Left cardiac atrium (tissue), 4 donors: ENCODE results near the gene HOXA7. TPM values are rescaled to one million over a fixed set of nuclear protein-coding genes. Genes with fewer than 3 reads are reported as not detected.

Experiments
- ATAC-seq, 2 donors: fragments of 200-7000 bp; cut with Tn5 transposase; one replicate each; pipeline ENCODE4 v1.9.1; 2020; ENCODE audit warnings: mild to moderate bottlenecking in 2 of 2, moderate library complexity in 2 of 2
- DNase-seq: peaks from one replicate; pipeline ENCODE4 v3.0.0-alpha.2; 2020
- intact Hi-C, 2 donors: fragments of 100-400 bp; cut with DNase I; formaldehyde crosslinking; loops; one replicate each; pipeline versions ENCODE4 v1.14.1 to v1.15.1; 2022 to 2023
- total RNA-seq, 2 donors: library from RNA; stranded (reverse); fragmentation: NEBNext Ultra II Directional; extraction: Animal tissue kit (Norgen Biotek cat#: 25700); gene quantifications; one replicate each; pipeline ENCODE4 v1.2.1, GENCODE V29; 2021
- donor health status: DM: no; HTN: yes; CAD: no.
- donor health status: DM: no; HTN: yes; CAD: no; lungs with severe emphysema.
- donor health status: DM: yes; HTN: yes; CAD: no.
- donor health status: Dilated cardiomyopathy.

Gene HOXA7
- total RNA-seq, 2 donors from 2014 or later = 0.12 to 0.39 TPM

DNA sequence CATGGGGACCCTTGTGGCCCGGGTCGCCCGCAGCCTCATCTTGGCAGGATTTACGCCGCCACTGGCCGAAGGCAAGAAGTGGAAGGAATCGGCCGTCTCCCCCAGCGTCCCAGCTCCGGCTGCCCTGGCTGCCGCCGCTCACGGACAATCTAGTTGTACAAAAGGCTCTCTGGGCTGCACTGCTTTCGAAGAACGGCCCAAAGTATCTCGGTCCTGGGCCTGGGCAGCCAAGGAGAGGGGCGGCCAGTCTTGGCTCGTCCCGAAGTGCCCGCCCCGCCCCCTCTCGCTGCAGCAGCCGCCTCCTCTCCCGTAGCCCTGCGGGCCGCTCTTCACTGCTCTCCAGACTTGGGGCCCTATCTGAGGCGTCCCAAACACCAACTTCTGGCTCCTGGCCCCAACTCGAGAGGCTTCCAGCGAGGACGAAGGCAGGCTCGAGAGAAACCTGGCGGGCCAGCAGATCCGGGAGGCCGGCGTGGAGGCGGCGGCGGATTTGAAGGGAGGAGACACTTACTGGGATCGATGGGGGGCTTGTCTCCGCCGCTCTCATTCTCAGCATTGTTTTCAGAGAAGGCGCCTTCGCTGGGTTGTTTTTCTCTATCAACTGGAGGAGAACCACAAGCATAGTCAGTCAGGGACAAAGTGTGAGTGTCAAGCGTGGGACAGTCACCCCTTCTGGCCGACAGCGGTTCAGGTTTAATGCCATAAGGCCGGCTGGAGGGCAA is 8.1 kb upstream of the HOXA7 start:
- intact Hi-C loops = loop anchor here (5.0 to 10.0 kb wide), 3 partner anchors 780 to 1300 kb away; no protein-coding TSS in a partner anchor
- DNase-seq (peak; percentile 23), ATAC-seq (no peak)

GRCh38 chr7:27164045-27164366 is 7.5 kb upstream of the HOXA7 start:
- intact Hi-C loops = loop anchor here (5.0 to 10.0 kb wide), 3 partner anchors 779 to 1299 kb away; no protein-coding TSS in a partner anchor
- no peak for ATAC-seq
- DNase-seq = no peak

GRCh38 chr7:27163288-27164044 is 7.0 kb upstream of the HOXA7 start:
- intact Hi-C loops = loop anchor here (5.0 to 10.0 kb wide), 3 partner anchors 779 to 1299 kb away; no protein-coding TSS in a partner anchor
- ATAC-seq (no peak), DNase-seq (peak; percentile 11)

DNA sequence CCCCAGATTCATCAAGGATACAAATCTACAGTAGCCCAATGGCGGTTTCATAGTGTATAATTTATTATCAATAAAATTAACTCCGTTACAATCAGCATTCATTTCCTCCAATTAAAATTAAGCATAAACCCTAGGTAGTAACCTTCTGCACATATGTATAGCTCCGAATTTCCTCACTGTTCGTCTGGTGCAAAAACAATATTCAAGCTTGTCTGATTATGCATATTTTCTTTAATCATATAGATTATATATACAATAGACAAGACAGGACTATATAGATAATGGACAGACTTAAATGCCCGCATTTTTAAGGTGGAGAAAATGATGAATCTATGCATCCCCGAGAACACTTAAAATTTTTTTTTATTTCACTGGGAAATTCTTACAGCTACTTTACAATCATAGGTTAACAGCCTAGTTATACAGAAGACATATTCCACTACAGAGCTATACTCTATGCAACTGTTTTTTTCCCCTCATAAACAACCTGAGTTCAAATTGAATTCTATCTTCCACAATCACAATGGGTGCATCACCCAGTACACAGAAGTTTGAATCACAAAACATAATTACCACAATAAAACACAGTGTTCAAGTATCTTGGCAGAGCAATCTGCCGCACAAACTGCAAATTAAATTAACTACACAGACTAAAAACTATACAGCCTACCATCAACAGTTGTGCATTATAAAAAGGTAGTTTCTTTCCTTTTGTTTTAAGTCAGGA is 6.2 kb upstream of the HOXA7 start:
- DNase-seq (no peak), ATAC-seq (no peak)
- intact Hi-C loops = loop anchor here (5.0 to 10.0 kb wide), 3 partner anchors 778 to 1298 kb away; no protein-coding TSS in a partner anchor

DNA sequence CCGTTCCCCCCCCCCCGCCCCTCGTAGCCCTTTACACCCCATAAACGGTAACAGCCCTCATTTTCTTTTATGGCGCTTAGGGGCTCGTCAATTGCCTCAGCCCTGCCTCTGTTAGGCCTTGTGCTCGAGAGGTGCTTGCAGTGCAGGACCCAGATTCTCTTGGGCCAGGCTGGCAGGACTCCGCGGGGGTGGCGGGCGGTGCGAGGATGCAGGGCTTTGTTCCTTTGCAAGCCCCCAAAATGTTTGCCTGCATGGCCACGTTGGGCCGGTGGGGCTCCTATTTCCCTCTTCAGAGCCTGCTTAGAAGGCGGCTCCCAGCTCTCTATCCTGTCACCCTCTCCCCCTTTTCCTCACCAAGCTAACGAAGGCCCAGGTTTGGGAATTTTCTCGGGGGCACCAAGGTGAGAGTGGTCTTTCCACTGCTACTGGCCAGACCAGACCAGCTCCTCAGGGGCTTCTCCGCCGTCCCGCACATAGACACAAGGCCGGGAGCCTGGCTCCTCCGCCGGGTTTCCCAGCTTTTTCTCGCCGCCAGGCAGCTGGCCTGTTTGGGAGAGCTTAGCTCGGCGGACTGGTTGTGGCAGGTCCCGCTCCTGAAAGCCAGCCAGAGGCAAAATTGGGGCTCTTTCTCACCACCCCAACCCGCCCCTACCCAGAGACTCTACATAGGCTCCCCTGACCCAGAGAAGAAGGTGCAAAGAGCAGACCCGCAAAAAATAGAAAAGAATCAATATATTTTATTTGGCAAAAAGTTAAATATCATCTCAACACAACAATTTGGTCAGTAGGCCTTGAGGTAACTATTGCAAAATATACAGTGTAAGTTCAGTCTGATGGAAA is 5.5 kb upstream of the HOXA7 start:
- intact Hi-C loops = loop anchor here (2.0 to 10.0 kb wide), 5 partner anchors 307 to 1297 kb away; no protein-coding TSS in a partner anchor
- ATAC-seq = no peak
- peak; percentile 15 for DNase-seq

- DNase-seq (peak; percentile 53), ATAC-seq (peak; percentile 16 to 36)
- intact Hi-C loops = loop anchor here (2.0 to 10.0 kb wide), 5 partner anchors 306 to 1296 kb away; no protein-coding TSS in a partner anchor
These were observed 4.8 kb upstream of the HOXA7 start for GRCh38 chr7:27161214-27161720.

GRCh38 chr7:27160546-27161213 is 4.2 kb upstream of the HOXA7 start:
- intact Hi-C loops = loop anchor here (2.0 to 10.0 kb wide), 5 partner anchors 306 to 1296 kb away; no protein-coding TSS in a partner anchor
- ATAC-seq = peak; percentile 84
- DNase-seq = peak; percentile 87

- DNase-seq = no peak
- peak in 1 of 2 donors; percentile 4 for ATAC-seq
- intact Hi-C loops = loop anchor here (2.0 to 10.0 kb wide), 5 partner anchors 305 to 1295 kb away; no protein-coding TSS in a partner anchor
These were observed 3.7 kb upstream of the HOXA7 start for GRCh38 chr7:27160145-27160545.

GRCh38 chr7:27159266-27160144 is 3.0 kb upstream of the HOXA7 start:
- DNase-seq (no peak), ATAC-seq (no peak)
- intact Hi-C loops = loop anchor here (2.0 to 10.0 kb wide), 5 partner anchors 305 to 1295 kb away; no protein-coding TSS in a partner anchor

DNA sequence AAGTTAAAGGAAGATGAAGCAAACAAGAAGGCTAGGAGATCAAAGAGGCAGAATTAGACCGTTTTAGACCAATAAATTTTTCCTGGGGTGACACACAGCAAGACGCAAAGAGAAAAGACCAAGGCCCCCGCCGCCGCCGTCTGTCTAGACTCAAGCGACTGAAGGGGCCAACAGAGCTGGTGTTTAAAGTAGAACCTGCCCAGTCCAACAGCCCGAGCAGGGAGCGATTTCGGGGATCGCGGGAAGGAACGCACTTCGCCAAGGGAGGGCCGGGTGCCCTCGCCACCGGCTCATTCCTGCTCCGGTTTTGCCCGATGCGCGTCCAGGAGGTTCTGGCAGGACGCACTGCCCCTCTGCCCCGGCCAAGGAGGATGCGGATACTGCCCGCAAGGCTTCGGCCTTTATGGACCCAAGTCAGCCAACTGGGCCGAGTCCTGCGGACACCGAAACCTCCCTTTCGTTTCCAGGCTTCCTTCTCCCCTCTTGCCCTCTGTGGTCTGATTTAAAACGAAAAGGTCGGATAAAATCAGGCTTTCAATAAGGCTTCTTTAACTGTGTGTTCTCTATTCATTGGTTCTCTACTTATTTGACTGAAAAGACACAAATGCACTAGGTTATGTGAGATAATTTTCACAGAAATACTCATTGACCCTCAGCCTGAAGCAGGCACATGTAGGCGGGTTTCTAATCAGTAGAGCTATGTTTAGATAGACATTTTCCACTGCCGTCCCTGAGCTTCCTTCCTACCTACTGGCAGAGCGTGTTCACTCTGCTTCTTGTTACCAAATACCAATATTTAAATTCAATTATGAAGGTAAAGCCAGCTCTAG is 2.2 kb upstream of the HOXA7 start:
- ATAC-seq = no peak
- intact Hi-C loops = no loop called here
- DNase-seq = no peak

- intact Hi-C loops = no loop called here
- DNase-seq (no peak), ATAC-seq (no peak)
These were observed 1.4 kb upstream of the HOXA7 start for GRCh38 chr7:27157702-27158431.

- ATAC-seq (no peak), DNase-seq (no peak)
- intact Hi-C loops = no loop called here
These were observed 634 bp upstream of the HOXA7 start for GRCh38 chr7:27156916-27157701.

DNA sequence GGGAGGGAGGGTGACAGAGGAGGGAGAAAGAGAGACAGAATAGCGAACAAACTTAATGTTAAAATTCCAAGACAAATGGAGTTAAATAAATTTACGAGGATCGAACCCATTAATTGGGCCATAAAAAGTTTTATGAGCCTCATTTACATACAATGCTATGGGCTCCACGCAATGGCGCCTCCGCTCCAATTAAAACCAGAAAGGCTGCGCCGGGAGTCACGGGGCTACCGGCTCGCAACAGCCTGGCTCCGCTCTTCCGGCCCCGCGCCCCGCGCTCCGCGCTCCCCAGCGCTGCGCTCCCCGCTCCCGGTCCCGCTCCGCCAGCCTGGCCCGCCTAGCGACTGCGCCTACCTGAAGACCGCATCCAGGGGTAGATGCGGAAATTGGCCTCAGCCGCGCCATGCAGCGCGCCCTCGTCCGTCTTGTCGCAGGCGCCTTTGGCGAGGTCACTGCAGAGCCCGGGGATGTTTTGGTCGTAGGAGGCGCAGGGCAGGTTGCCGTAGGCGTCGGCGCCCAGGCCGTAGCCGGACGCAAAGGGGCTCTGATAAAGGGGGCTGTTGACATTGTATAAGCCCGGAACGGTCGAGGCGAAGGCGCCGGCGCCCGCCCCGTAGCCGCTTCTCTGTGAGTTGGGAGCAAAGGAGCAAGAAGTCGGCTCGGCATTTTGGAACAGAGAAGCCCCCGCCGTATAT is 513 bp downstream of the HOXA7 start:
- ATAC-seq = no peak
- intact Hi-C loops = no loop called here
- no peak for DNase-seq
